HEK293 (cell line): Measurements from ENCODE around the gene MAP3K7CL.

ENCODE experiments used
- CTCF ChIA-PET: fragments of 350-600 bp; formaldehyde crosslinking; extraction: SDS; loops from one replicate; lab custom pipeline; 2021; ENCODE audit warnings: antibody characterized with exemption; lab: Yijun Ruan, JAX
- POLR2A ChIA-PET: fragments of 300-600 bp; formaldehyde crosslinking; extraction: SDS; loops from one replicate; lab custom pipeline; 2020; ENCODE audit warnings: antibody characterized with exemption, inconsistent platforms; lab: Yijun Ruan, JAX
- H3K27ac ChIP-seq: fragments of 200-500 bp; sonication (Bioruptor generic); 2 replicates; pipeline ENCODE4 v1.5.1; 2014; ENCODE audit warnings: low read depth, low read length, control low read depth, inconsistent platforms; ENCODE audit errors: extremely low read depth
- H3K36me3 ChIP-seq, 2 experiments: fragments of 200-500 bp in 1 of 2; sonication (Bioruptor generic) in 1 of 2; 1 replicate in 1 of 2; 2 replicates in 1 of 2; pipeline ENCODE4 v1.5.1; 2014 to 2017; ENCODE audit warnings: inconsistent platforms in 2 of 2, low read length in 2 of 2; ENCODE audit not compliant: control insufficient read depth in 2 of 2, insufficient read depth in 1 of 2
- H3K4me1 ChIP-seq: fragments of 200-500 bp; sonication (Bioruptor generic); 2 replicates; pipeline ENCODE4 v1.5.1; 2014; ENCODE audit warnings: mild to moderate bottlenecking, low read length, inconsistent platforms; ENCODE audit not compliant: control insufficient read depth, insufficient read depth
- H3K4me3 ChIP-seq: 2 replicates; pipeline ENCODE4 v1.5.1; 2011; ENCODE audit warnings: low read depth, mild to moderate bottlenecking, control low read depth, low read length, moderate library complexity
- H3K9me3 ChIP-seq: fragments of 200-500 bp; sonication (Bioruptor generic); 2 replicates; pipeline ENCODE4 v1.5.1; 2014; ENCODE audit warnings: low read depth, low read length, inconsistent platforms; ENCODE audit not compliant: control insufficient read depth, insufficient read depth
- GFI1B ChIP-seq: fragments of 450-650 bp; formaldehyde crosslinking; IDR thresholded peaks from 2 replicates; pipeline ENCODE4 v1.5.1; 2016; ENCODE audit warnings: missing biosample characterization, missing genetic modification characterization
- MYNN ChIP-seq: fragments of 450-650 bp; formaldehyde crosslinking; IDR thresholded peaks from 2 replicates; pipeline ENCODE4 v1.5.1; 2016; ENCODE audit warnings: missing biosample characterization, missing genetic modification characterization, borderline replicate concordance
- MZF1 ChIP-seq: fragments of 450-650 bp; formaldehyde crosslinking; IDR thresholded peaks from 2 replicates; pipeline ENCODE4 v1.5.1; 2017; ENCODE audit warnings: missing biosample characterization, missing genetic modification characterization, borderline replicate concordance
- REST ChIP-seq: fragments of 450-650 bp; formaldehyde crosslinking; IDR thresholded peaks from 2 replicates; pipeline ENCODE4 v1.5.1; 2016; ENCODE audit warnings: missing biosample characterization, missing genetic modification characterization
- TCF7L2 ChIP-seq: IDR thresholded peaks from 2 replicates; pipeline ENCODE4 v1.6.1; 2011; ENCODE audit warnings: low read depth, mild to moderate bottlenecking, inconsistent platforms, low read length, moderate library complexity, borderline replicate concordance
- ZBTB26 ChIP-seq: fragments of 450-650 bp; formaldehyde crosslinking; optimal IDR thresholded peaks from 2 replicates; pipeline ENCODE3; 2016; ENCODE audit warnings: missing biosample characterization, mild to moderate bottlenecking, missing genetic modification characterization
- ZBTB48 ChIP-seq: fragments of 450-650 bp; formaldehyde crosslinking; IDR thresholded peaks from 2 replicates; pipeline ENCODE4 v1.5.1; 2016; ENCODE audit warnings: missing biosample characterization, missing genetic modification characterization
- ZIC2 ChIP-seq: fragments of 450-650 bp; formaldehyde crosslinking; IDR thresholded peaks from 2 replicates; pipeline ENCODE4 v1.5.1; 2016; ENCODE audit warnings: missing biosample characterization, missing genetic modification characterization
- ZNF280C ChIP-seq: fragments of 450-650 bp; formaldehyde crosslinking; IDR thresholded peaks from 2 replicates; pipeline ENCODE4 v1.5.1; 2016; ENCODE audit warnings: missing biosample characterization, missing genetic modification characterization
- ZNF501 ChIP-seq: fragments of 450-650 bp; formaldehyde crosslinking; IDR thresholded peaks from 2 replicates; pipeline ENCODE4 v1.5.1; 2016; ENCODE audit warnings: missing biosample characterization, missing genetic modification characterization
- ZNF521 ChIP-seq: fragments of 450-650 bp; formaldehyde crosslinking; IDR thresholded peaks from 2 replicates; pipeline ENCODE4 v1.5.1; 2017; ENCODE audit warnings: missing biosample characterization, mild to moderate bottlenecking, missing genetic modification characterization
- ZNF549 ChIP-seq: fragments of 450-650 bp; IDR thresholded peaks from 2 replicates; pipeline ENCODE4 v1.5.1; 2018; ENCODE audit warnings: missing biosample characterization, missing genetic modification characterization, mild to moderate bottlenecking, inconsistent platforms, moderate library complexity
- ZNF707 ChIP-seq: fragments of 450-650 bp; formaldehyde crosslinking; IDR thresholded peaks from 2 replicates; pipeline ENCODE4 v1.5.1; 2016; ENCODE audit warnings: missing biosample characterization, missing genetic modification characterization
- ZNF76 ChIP-seq: fragments of 450-650 bp; formaldehyde crosslinking; IDR thresholded peaks from 2 replicates; pipeline ENCODE4; 2016; ENCODE audit warnings: low read depth, missing biosample characterization, missing genetic modification characterization, borderline replicate concordance
- ZNF843 ChIP-seq: fragments of 450-650 bp; formaldehyde crosslinking; IDR thresholded peaks from 2 replicates; pipeline ENCODE4 v1.5.1; 2016; ENCODE audit warnings: missing biosample characterization, missing genetic modification characterization
- ZSCAN4 ChIP-seq: fragments of 450-650 bp; formaldehyde crosslinking; IDR thresholded peaks from 2 replicates; pipeline ENCODE4 v1.5.1; 2017; ENCODE audit warnings: missing biosample characterization, missing genetic modification characterization

Gene MAP3K7CL

GRCh38 chr21:29148530-29148929 is 18.1 kb downstream of the MAP3K7CL start (continued):
- TF ChIP-seq ZNF280C (tag by site-specific recombination) (no peak), ZNF521 (no peak), ZNF843 (tag by site-specific recombination) (no peak), TCF7L2 (no peak), MYNN (tag by site-specific recombination) (no peak), GFI1B (tag by site-specific recombination) (no peak), MZF1 (tag by site-specific recombination) (no peak), ZNF501 (tag by site-specific recombination) (no peak)

GRCh38 chr21:29149808-29150425 is 19.5 kb downstream of the MAP3K7CL start:
- CTCF ChIA-PET = interaction anchor here (0.5 to 1.5 kb wide), 5 partner anchors 9 to 227 kb away, joined by 3 to 6 read pairs (median 3); no protein-coding TSS in a partner anchor
- TF ChIP-seq ZBTB48 = no peak
- no peak for TF ChIP-seq ZNF549 (tag by site-specific recombination)
- TF ChIP-seq ZSCAN4 (tag by site-specific recombination) = no peak
- TF ChIP-seq ZIC2 = no peak
- no peak for TF ChIP-seq MZF1 (tag by site-specific recombination)
- TF ChIP-seq ZBTB26 = no peak
- Histone ChIP-seq H3K4me3 (no peak overlapping the region), H3K36me3 (peaks cover 0 to 6% of the 10 kb centered on the region in 2 experiments; a peak in 1 of 3 replicates), H3K4me1 (0 out of 2 replicates have a peak, but pooled peaks cover 3% of the 10 kb centered on the region), H3K27ac (no peak overlapping the region), H3K9me3 (no peaks in the 10 kb centered on the region)
- POLR2A ChIA-PET = no interaction called here

GRCh38 chr21:29151931-29152330 is 21.5 kb downstream of the MAP3K7CL start:
- TF ChIP-seq GFI1B (tag by site-specific recombination) (no peak), ZNF707 (no peak), REST (tag by site-specific recombination) (no peak), ZNF76 (no peak)
- CTCF ChIA-PET = interaction anchor here (0.7 to 5.1 kb wide), 4 partner anchors 13 to 61 kb away, joined by 3 to 26 read pairs (median 6); no protein-coding TSS in a partner anchor
- Histone ChIP-seq H3K4me1 (no peaks in the 10 kb centered on the region), H3K36me3 (peaks cover 0 to 6% of the 10 kb centered on the region in 2 experiments; a peak in 1 of 3 replicates), H3K4me3 (no peak overlapping the region), H3K9me3 (no peaks in the 10 kb centered on the region), H3K27ac (no peak overlapping the region)
- POLR2A ChIA-PET = no interaction called here
